ENCODE data around the gene SDC3.

Gene SDC3, protein sequence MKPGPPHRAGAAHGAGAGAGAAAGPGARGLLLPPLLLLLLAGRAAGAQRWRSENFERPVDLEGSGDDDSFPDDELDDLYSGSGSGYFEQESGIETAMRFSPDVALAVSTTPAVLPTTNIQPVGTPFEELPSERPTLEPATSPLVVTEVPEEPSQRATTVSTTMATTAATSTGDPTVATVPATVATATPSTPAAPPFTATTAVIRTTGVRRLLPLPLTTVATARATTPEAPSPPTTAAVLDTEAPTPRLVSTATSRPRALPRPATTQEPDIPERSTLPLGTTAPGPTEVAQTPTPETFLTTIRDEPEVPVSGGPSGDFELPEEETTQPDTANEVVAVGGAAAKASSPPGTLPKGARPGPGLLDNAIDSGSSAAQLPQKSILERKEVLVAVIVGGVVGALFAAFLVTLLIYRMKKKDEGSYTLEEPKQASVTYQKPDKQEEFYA

DNA sequence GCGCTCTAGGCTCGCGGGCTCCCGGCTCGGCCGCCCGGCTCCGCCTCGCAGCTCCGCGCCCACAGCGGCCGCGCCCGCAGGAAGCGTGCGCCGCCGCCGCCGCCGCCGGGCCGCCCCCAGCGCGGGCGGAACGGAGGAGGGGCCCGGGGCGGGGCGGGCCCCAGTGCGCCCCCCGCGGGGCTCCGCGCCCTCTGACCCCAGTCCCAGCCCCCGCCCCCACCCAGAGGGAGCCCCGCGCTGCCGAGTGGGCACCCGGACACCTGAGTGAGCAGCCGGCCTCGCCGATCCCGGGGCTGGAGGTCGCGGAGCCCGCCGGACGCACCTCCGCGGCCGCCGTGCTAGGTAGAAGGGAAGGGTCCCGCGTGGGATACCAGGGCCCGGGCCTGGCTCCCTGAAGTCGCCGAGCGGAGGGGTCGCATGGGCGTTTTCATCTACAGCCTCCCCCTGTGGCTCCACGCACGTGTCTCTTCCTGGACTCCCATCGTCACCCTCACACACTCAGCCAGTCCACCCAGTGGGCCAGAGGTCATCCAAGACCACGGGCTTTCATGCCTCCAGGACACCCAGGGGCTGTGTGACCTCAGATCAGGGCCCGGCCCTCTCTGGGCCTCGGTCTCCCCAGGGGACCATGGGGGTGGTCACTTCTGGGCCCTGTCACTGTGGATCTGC is at the start of gene SDC3:
SDC3 (minus strand) TSS at position 63 of the 669 bp plus-strand sequence. CDS start 172 bp downstream, outside the sequence.
- Histone ChIP-seq H3K27me3 (peaks cover 73% of the 10 kb centered on the region), H3K27ac (no peak within 1 kb of the TSS), H3K9me3 (no peaks in the 10 kb centered on the region), H3K36me3 (no peaks in the 10 kb centered on the region), H3K4me3 (ENCODE audit: low read depth in 1 of 2, low read length in 1 of 2) (no peak within 1 kb of the TSS), H3K4me1 (ENCODE audit: control insufficient read depth in 1 of 2, insufficient read depth in 1 of 2, low read depth in 1 of 2, low read length in 1 of 2) (peaks cover 27 to 29% of the 10 kb centered on the region in 2 experiments)
- TF ChIP-seq, protein P1, sequence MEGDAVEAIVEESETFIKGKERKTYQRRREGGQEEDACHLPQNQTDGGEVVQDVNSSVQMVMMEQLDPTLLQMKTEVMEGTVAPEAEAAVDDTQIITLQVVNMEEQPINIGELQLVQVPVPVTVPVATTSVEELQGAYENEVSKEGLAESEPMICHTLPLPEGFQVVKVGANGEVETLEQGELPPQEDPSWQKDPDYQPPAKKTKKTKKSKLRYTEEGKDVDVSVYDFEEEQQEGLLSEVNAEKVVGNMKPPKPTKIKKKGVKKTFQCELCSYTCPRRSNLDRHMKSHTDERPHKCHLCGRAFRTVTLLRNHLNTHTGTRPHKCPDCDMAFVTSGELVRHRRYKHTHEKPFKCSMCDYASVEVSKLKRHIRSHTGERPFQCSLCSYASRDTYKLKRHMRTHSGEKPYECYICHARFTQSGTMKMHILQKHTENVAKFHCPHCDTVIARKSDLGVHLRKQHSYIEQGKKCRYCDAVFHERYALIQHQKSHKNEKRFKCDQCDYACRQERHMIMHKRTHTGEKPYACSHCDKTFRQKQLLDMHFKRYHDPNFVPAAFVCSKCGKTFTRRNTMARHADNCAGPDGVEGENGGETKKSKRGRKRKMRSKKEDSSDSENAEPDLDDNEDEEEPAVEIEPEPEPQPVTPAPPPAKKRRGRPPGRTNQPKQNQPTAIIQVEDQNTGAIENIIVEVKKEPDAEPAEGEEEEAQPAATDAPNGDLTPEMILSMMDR (IDR thresholded peaks at IDR 0.05) = no peak

DNA sequence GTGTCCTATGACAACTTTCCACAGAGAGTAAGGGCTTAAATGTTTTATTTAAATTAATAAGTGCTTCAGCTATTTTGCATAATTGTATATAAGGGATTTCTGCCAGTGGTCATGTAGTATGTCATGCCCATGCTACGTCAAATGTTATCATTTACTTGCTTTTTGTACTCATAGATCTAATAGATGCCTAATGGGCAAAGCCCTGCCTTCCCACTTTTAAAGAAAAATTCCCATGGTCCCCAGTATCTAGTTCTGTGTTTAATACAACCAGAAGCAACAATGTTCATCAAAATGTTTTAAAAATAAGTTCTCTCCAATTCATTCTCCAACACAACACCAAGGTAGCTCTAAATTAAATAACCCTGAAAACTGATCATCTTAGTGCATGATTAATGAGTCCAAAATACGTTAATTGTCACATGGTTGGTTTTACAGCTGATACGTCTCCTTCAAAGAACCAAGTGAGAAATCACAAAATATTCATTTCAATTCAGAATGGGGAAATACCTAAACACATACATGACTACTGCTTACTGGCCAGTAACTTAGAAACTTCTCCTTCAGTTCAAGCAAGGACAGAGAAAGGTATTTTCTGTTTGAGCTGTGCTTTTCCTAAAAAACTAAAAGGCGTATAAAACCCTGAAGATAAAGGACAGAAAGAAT is 49.1 kb upstream of the SDC3 start:
- TF ChIP-seq, protein P1 (IDR thresholded peaks at IDR 0.05) = no peak
- no peaks in the 10 kb centered on the region for H3K9me3 ChIP-seq
- H3K27ac ChIP-seq = no peak overlapping the region
- H3K4me3 ChIP-seq (ENCODE audit: low read depth in 1 of 2, low read length in 1 of 2) = no peak overlapping the region
- H3K36me3 ChIP-seq = peaks cover 50% of the 10 kb centered on the region
- no peaks in the 10 kb centered on the region for H3K4me1 ChIP-seq (ENCODE audit: control insufficient read depth in 1 of 2, insufficient read depth in 1 of 2, low read depth in 1 of 2, low read length in 1 of 2)
- H3K27me3 ChIP-seq = no peaks in the 10 kb centered on the region

DNA sequence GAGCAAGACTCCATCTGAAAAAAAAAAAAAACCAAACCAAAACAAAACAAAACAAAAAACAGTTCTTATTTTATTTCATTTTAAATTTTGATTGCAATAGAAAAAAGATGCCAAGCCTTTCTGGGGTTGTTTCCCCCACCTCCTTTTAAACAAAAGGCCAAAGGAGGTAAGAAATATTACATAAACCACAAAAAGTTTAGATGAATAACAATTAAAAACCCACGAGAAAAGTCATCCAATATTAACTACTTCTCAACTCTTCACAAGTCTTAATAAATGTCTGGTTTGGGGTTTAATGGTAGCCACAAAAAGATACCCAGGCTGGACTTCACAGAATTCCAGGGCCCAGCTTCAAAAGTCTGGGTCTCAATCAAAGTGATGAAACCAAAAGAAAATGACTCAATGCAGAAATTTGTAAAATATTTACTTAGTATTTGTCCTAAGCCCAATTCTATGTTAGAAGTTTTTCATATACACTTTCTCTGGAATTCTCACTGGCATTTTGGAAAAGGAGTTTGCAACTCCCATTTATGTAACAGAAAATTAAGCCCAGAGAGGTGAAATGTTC is 47.0 kb upstream of the SDC3 start:
- Histone ChIP-seq H3K27me3 (no peaks in the 10 kb centered on the region), H3K27ac (no peak overlapping the region), H3K4me1 (ENCODE audit: control insufficient read depth in 1 of 2, insufficient read depth in 1 of 2, low read depth in 1 of 2, low read length in 1 of 2) (no peaks in the 10 kb centered on the region), H3K9me3 (no peaks in the 10 kb centered on the region), H3K36me3 (peaks cover 61% of the 10 kb centered on the region), H3K4me3 (ENCODE audit: low read depth in 1 of 2, low read length in 1 of 2) (no peak overlapping the region)
- TF ChIP-seq, protein P1 (IDR thresholded peaks at IDR 0.05) = no peak

DNA sequence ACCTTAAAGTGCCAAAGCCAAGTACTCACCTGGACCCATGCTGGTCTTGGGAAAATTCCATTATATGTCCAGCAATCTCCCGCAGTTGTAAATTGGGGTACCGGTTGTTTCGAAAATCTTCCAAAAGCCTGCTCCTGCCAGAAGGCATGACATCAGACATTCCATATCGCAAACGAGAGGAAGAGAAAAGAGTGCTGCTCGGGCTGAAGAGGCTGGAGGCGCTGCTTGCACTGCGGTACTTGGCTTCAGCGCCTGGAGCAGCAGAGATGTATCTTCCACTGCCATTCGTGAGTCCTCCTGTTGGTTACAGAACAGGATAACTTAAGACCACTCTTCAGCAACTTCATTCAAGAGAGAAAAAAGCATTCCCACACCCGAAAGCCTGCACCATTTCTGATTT is 45.1 kb upstream of the SDC3 start:
- Histone ChIP-seq H3K27me3 (no peaks in the 10 kb centered on the region), H3K27ac (no peak overlapping the region), H3K4me1 (ENCODE audit: control insufficient read depth in 1 of 2, insufficient read depth in 1 of 2, low read depth in 1 of 2, low read length in 1 of 2) (no peaks in the 10 kb centered on the region), H3K4me3 (ENCODE audit: low read depth in 1 of 2, low read length in 1 of 2) (no peak overlapping the region), H3K36me3 (peaks cover 74% of the 10 kb centered on the region), H3K9me3 (no peaks in the 10 kb centered on the region)
- TF ChIP-seq, protein P1 (IDR thresholded peaks at IDR 0.05) = no peak

DNA sequence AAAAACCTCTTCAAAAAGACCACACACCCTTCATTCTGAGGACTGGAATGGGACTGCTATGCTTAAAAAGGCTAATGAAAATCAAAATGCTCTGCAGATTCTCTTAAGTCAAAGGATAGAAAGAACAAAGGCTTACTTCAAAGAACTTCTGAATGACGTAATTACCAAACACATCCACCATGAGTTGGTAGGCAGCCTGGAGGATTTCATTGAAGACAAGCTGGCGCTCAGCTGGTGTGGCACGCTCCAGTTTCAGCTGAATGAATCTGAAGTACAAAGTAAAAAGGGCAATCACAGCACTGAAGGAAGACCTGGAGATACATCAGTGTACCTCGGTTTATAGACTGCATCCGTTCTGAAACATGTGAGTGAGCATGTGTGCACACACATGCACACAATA is 43.5 kb upstream of the SDC3 start:
- Histone ChIP-seq H3K4me3 (ENCODE audit: low read depth in 1 of 2, low read length in 1 of 2) (no peak overlapping the region), H3K27ac (no peak overlapping the region), H3K4me1 (ENCODE audit: control insufficient read depth in 1 of 2, insufficient read depth in 1 of 2, low read depth in 1 of 2, low read length in 1 of 2) (no peaks in the 10 kb centered on the region), H3K27me3 (no peaks in the 10 kb centered on the region), H3K36me3 (peaks cover 77% of the 10 kb centered on the region), H3K9me3 (no peaks in the 10 kb centered on the region)
- TF ChIP-seq, protein P1 (IDR thresholded peaks at IDR 0.05) = no peak
